Stimulated activated naive CD8-positive, alpha-beta T cell treated with anti-CD3 and anti-CD28 coated beads, Interleukin-15, amount 100 ng/mL, for 72 hours (primary cell): ENCODE data around the gene BICC1.

Source experiments
- ATAC-seq: fragments of 150-1000 bp; cut with Tn5 transposase; 2 replicates; pipeline ENCODE4 v1.10.0; 2021; ENCODE audit warnings: mild to moderate bottlenecking, moderate library complexity
- DNase-seq, 2 donors: peaks; one replicate each; pipeline ENCODE4 v3.0.0; 2021 to 2022
- H3K27ac Mint-ChIP-seq, 2 donors: one replicate each; pipeline ENCODE4 v1.8.0; 2022; ENCODE audit warnings: mild to moderate bottlenecking in 2 of 2, mixed read lengths in 2 of 2, moderate library complexity in 2 of 2
- H3K27me3 Mint-ChIP-seq: one replicate; pipeline ENCODE4 v1.8.0; 2022; ENCODE audit warnings: mixed read lengths
- H3K4me1 Mint-ChIP-seq: one replicate; pipeline ENCODE4 v1.8.0; 2022; ENCODE audit warnings: mild to moderate bottlenecking, mixed read lengths
- H3K4me3 Mint-ChIP-seq, 2 donors: one replicate each; pipeline ENCODE4 v1.8.0; 2022; ENCODE audit warnings: mild to moderate bottlenecking in 2 of 2, mixed read lengths in 2 of 2, moderate library complexity in 1 of 2
- H3K9me3 Mint-ChIP-seq, 2 donors: one replicate each; pipeline ENCODE4 v1.8.0; 2022; ENCODE audit warnings: mixed read lengths in 2 of 2

Gene BICC1

GRCh38 chr10:58544135-58544534 lies 31.5 kb downstream of the BICC1 start:
- H3K27me3 Mint-ChIP-seq = no peaks in the 10 kb centered on the region
- DNase-seq = no peak
- no peak overlapping the region for H3K27ac Mint-ChIP-seq
- H3K4me3 Mint-ChIP-seq = no peak overlapping the region
- H3K9me3 Mint-ChIP-seq = no peaks in the 10 kb centered on the region
- H3K4me1 Mint-ChIP-seq = no peaks in the 10 kb centered on the region
- no peak for ATAC-seq

- Mint-ChIP-seq H3K9me3 (no peaks in the 10 kb centered on the region), H3K27ac (no peak overlapping the region), H3K4me1 (no peaks in the 10 kb centered on the region), H3K27me3 (no peaks in the 10 kb centered on the region), H3K4me3 (no peak overlapping the region)
- ATAC-seq (no peak), DNase-seq (no peak)
Measured at GRCh38 chr10:58545427-58545826, 32.8 kb downstream of the BICC1 start.

GRCh38 chr10:58546137-58546536 lies 33.5 kb downstream of the BICC1 start:
- H3K4me3 Mint-ChIP-seq = no peak overlapping the region
- ATAC-seq = no peak
- H3K27ac Mint-ChIP-seq = no peak overlapping the region
- H3K9me3 Mint-ChIP-seq = no peaks in the 10 kb centered on the region
- no peak for DNase-seq
- H3K4me1 Mint-ChIP-seq = no peaks in the 10 kb centered on the region
- H3K27me3 Mint-ChIP-seq = no peaks in the 10 kb centered on the region

- H3K27me3 Mint-ChIP-seq = no peaks in the 10 kb centered on the region
- no peaks in the 10 kb centered on the region for H3K4me1 Mint-ChIP-seq
- no peak for ATAC-seq
Measured at GRCh38 chr10:58546722-58547445, 34.2 kb downstream of the BICC1 start.

GRCh38 chr10:58547963-58548362 lies 35.3 kb downstream of the BICC1 start:
- Mint-ChIP-seq H3K4me3 (no peak overlapping the region), H3K9me3 (no peaks in the 10 kb centered on the region), H3K4me1 (no peaks in the 10 kb centered on the region), H3K27me3 (no peaks in the 10 kb centered on the region), H3K27ac (no peak overlapping the region)
- ATAC-seq (no peak), DNase-seq (no peak)

More at GRCh38 chr10:58546722-58547445, 34.2 kb downstream of the BICC1 start:
- no peak overlapping the region for H3K27ac Mint-ChIP-seq
- no peak overlapping the region for H3K4me3 Mint-ChIP-seq
- DNase-seq = no peak
- no peaks in the 10 kb centered on the region for H3K9me3 Mint-ChIP-seq

GRCh38 chr10:58554316-58554715 lies 41.6 kb downstream of the BICC1 start:
- Mint-ChIP-seq H3K4me3 (no peak overlapping the region), H3K9me3 (peaks cover 12 to 13% of the 10 kb centered on the region in 2 donors), H3K4me1 (no peaks in the 10 kb centered on the region), H3K27ac (no peak overlapping the region), H3K27me3 (no peaks in the 10 kb centered on the region)
- DNase-seq = no peak
- ATAC-seq = no peak

- DNase-seq (no peak), ATAC-seq (no peak)
- H3K27ac Mint-ChIP-seq = no peak overlapping the region
- peaks cover 19 to 21% of the 10 kb centered on the region in 2 donors for H3K9me3 Mint-ChIP-seq
- H3K27me3 Mint-ChIP-seq = no peaks in the 10 kb centered on the region
- H3K4me1 Mint-ChIP-seq = no peaks in the 10 kb centered on the region
- no peak overlapping the region for H3K4me3 Mint-ChIP-seq
Measured at GRCh38 chr10:58555170-58555929, 42.7 kb downstream of the BICC1 start.

- H3K4me3 Mint-ChIP-seq = no peak overlapping the region
- no peaks in the 10 kb centered on the region for H3K27me3 Mint-ChIP-seq
- peaks cover 25 to 27% of the 10 kb centered on the region in 2 donors for H3K9me3 Mint-ChIP-seq
- H3K27ac Mint-ChIP-seq = no peak overlapping the region
- no peaks in the 10 kb centered on the region for H3K4me1 Mint-ChIP-seq
- DNase-seq = no peak
- ATAC-seq = no peak
Measured at GRCh38 chr10:58555930-58556311, 43.2 kb downstream of the BICC1 start.

GRCh38 chr10:58556516-58557165 lies 44.0 kb downstream of the BICC1 start:
- H3K27ac Mint-ChIP-seq = no peak overlapping the region
- peaks cover 30 to 34% of the 10 kb centered on the region in 2 donors for H3K9me3 Mint-ChIP-seq
- no peak for ATAC-seq
- H3K4me3 Mint-ChIP-seq = no peak overlapping the region
- no peaks in the 10 kb centered on the region for H3K4me1 Mint-ChIP-seq
- DNase-seq = no peak
- no peaks in the 10 kb centered on the region for H3K27me3 Mint-ChIP-seq

GRCh38 chr10:58557714-58558113 lies 45.0 kb downstream of the BICC1 start:
- Mint-ChIP-seq H3K4me3 (no peak overlapping the region), H3K27ac (no peak overlapping the region), H3K9me3 (peaks cover 40 to 45% of the 10 kb centered on the region in 2 donors), H3K27me3 (no peaks in the 10 kb centered on the region), H3K4me1 (no peaks in the 10 kb centered on the region)
- DNase-seq (no peak), ATAC-seq (no peak)

- no peaks in the 10 kb centered on the region for H3K4me1 Mint-ChIP-seq
- H3K27me3 Mint-ChIP-seq = no peaks in the 10 kb centered on the region
- H3K9me3 Mint-ChIP-seq = peaks cover 46 to 55% of the 10 kb centered on the region in 2 donors
- ATAC-seq (no peak), DNase-seq (no peak)
- H3K27ac Mint-ChIP-seq = no peak overlapping the region
- H3K4me3 Mint-ChIP-seq = no peak overlapping the region
Measured at GRCh38 chr10:58560068-58560467, 47.4 kb downstream of the BICC1 start.

- ATAC-seq (no peak), DNase-seq (no peak)
- Mint-ChIP-seq H3K4me1 (no peaks in the 10 kb centered on the region), H3K27ac (no peak overlapping the region), H3K9me3 (peaks cover 27 to 38% of the 10 kb centered on the region in 2 donors), H3K27me3 (no peaks in the 10 kb centered on the region), H3K4me3 (no peak overlapping the region)
Measured at GRCh38 chr10:58565271-58565670, 52.6 kb downstream of the BICC1 start.

- no peaks in the 10 kb centered on the region for H3K27me3 Mint-ChIP-seq
- no peak overlapping the region for H3K27ac Mint-ChIP-seq
- ATAC-seq (no peak), DNase-seq (no peak)
- H3K9me3 Mint-ChIP-seq = peaks cover 13 to 18% of the 10 kb centered on the region in 2 donors
- no peaks in the 10 kb centered on the region for H3K4me1 Mint-ChIP-seq
- H3K4me3 Mint-ChIP-seq = no peak overlapping the region
Measured at GRCh38 chr10:58567652-58568051, 55.0 kb downstream of the BICC1 start.

- DNase-seq (no peak), ATAC-seq (no peak)
- H3K9me3 Mint-ChIP-seq = peaks cover 7 to 10% of the 10 kb centered on the region in 2 donors
- H3K27me3 Mint-ChIP-seq = no peaks in the 10 kb centered on the region
- no peak overlapping the region for H3K4me3 Mint-ChIP-seq
- H3K27ac Mint-ChIP-seq = no peak overlapping the region
- no peaks in the 10 kb centered on the region for H3K4me1 Mint-ChIP-seq
Measured at GRCh38 chr10:58568428-58568935, 55.8 kb downstream of the BICC1 start.

- H3K27ac Mint-ChIP-seq = no peak overlapping the region
- no peak for DNase-seq
- no peak for ATAC-seq
- no peaks in the 10 kb centered on the region for H3K4me1 Mint-ChIP-seq
- H3K4me3 Mint-ChIP-seq = no peak overlapping the region
- no peaks in the 10 kb centered on the region for H3K27me3 Mint-ChIP-seq
- H3K9me3 Mint-ChIP-seq = peaks cover 6 to 8% of the 10 kb centered on the region in 2 donors
Measured at GRCh38 chr10:58570307-58570723, 57.6 kb downstream of the BICC1 start.

GRCh38 chr10:58570979-58571378 lies 58.3 kb downstream of the BICC1 start:
- DNase-seq = no peak

More at GRCh38 chr10:58570979-58571378, 58.3 kb downstream of the BICC1 start:
- Mint-ChIP-seq H3K4me3 (no peak overlapping the region), H3K27ac (no peak overlapping the region), H3K9me3 (peaks cover 6 to 8% of the 10 kb centered on the region in 2 donors), H3K27me3 (no peaks in the 10 kb centered on the region), H3K4me1 (no peaks in the 10 kb centered on the region)
- ATAC-seq = no peak
